PFSK-1 (cell line): ENCODE measurements around the gene CNTNAP2.

ENCODE experiments used
- FOXP2 ChIP-seq: optimal IDR thresholded peaks from 2 replicates; pipeline ENCODE3; 2011; ENCODE audit warnings: borderline replicate concordance, control low read depth, inconsistent platforms; ENCODE audit not compliant: insufficient read depth; ENCODE audit errors: extremely low read length, extremely low read depth
- POLR2AphosphoS5 ChIP-seq: IDR thresholded peaks from 2 replicates; pipeline ENCODE4 v1.6.1; 2012; ENCODE audit warnings: low read depth, mild to moderate bottlenecking, control low read depth, low read length, moderate library complexity
- SIN3A ChIP-seq: IDR thresholded peaks from 2 replicates; pipeline ENCODE4 v1.6.1; 2012; ENCODE audit warnings: mild to moderate bottlenecking, low read length, moderate library complexity, borderline replicate concordance; ENCODE audit not compliant: insufficient read depth
- TAF1 ChIP-seq: IDR thresholded peaks from 2 replicates; pipeline ENCODE4 v1.6.1; 2012; ENCODE audit warnings: low read length, control low read depth, borderline replicate concordance; ENCODE audit not compliant: insufficient read depth

DNA sequence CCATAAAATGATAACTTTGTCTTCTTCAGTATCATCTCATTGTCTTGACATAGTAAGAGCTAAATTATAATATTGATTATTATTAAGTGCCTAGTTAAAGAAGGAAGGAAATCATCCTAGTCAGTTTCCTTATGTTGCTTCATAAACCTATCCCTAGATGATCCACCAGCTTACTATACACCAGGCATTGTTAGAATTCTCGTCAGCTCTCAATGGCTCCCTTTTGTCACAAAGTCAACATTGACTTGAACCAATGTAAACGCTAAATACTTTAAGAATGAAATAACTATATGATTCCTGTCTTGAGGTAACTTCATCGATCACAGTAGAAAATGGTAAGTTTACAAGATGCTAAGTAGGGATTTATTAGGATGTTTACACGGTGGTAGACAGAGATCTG is 1162.9 kb downstream of the CNTNAP2 start:
- TF ChIP-seq POLR2AphosphoS5 (no peak), TAF1 (no peak), SIN3A (no peak), FOXP2 (no peak)
